HepG2 (cell line): Measurements from ENCODE around the gene MBTD1. TPM values are rescaled to one million over a fixed set of nuclear protein-coding genes. Genes with fewer than 3 reads are reported as not detected.

ENCODE experiments used
- BCL6 ChIP-seq: IDR thresholded peaks from 2 replicates; pipeline ENCODE4 v1.6.1; 2016; ENCODE audit warnings: missing genetic modification reagents, missing compliant biosample characterization
- EEA1 ChIP-seq: sonication (generic); formaldehyde crosslinking; IDR thresholded peaks from 2 replicates; pipeline ENCODE4 v1.5.1; 2020; ENCODE audit warnings: mild to moderate bottlenecking, missing genetic modification reagents, borderline replicate concordance
- HOXA7 ChIP-seq: sonication (generic); formaldehyde crosslinking; IDR thresholded peaks from 2 replicates; pipeline ENCODE4 v1.8.1; 2022; ENCODE audit warnings: mild to moderate bottlenecking, missing genetic modification reagents, moderate library complexity
- IRF2 ChIP-seq: IDR thresholded peaks from 2 replicates; pipeline ENCODE4 v1.6.1; 2018; ENCODE audit warnings: missing genetic modification reagents, missing compliant biosample characterization
- KLF11 ChIP-seq: IDR thresholded peaks from 2 replicates; pipeline ENCODE4 v1.6.1; 2016; ENCODE audit warnings: missing compliant biosample characterization
- MATR3 ChIP-seq: sonication (generic); formaldehyde crosslinking; IDR thresholded peaks from 2 replicates; pipeline ENCODE4 v1.4.0; 2020; ENCODE audit warnings: missing genetic modification reagents
- MBD4 ChIP-seq: IDR thresholded peaks from 2 replicates; pipeline ENCODE4 v1.6.1; 2012; ENCODE audit warnings: low read length, inconsistent platforms, borderline replicate concordance
- MTA1 ChIP-seq: sonication (generic); formaldehyde crosslinking; IDR thresholded peaks from 2 replicates; pipeline ENCODE4 v1.4.0; 2020; ENCODE audit warnings: missing genetic modification reagents, mild to moderate bottlenecking, borderline replicate concordance
- PTBP1 ChIP-seq: fragments of 200-400 bp; formaldehyde crosslinking; IDR thresholded peaks from 2 replicates; pipeline ENCODE4 v1.6.1; 2018; ENCODE audit warnings: low read length, low read depth; ENCODE audit not compliant: poor library complexity, severe bottlenecking
- SMARCC2 ChIP-seq: fragments of 450-650 bp; IDR thresholded peaks from 2 replicates; pipeline ENCODE4 v1.6.1; 2017; ENCODE audit warnings: antibody characterized with exemption, mild to moderate bottlenecking
- SRF ChIP-seq: IDR thresholded peaks from 2 replicates; pipeline ENCODE4 v1.6.1; 2011; ENCODE audit warnings: mild to moderate bottlenecking, low read depth, low read length, moderate library complexity
- SSRP1 ChIP-seq: IDR thresholded peaks from 2 replicates; pipeline ENCODE4 v1.6.1; 2016; ENCODE audit warnings: control low read depth
- TCF7L2 ChIP-seq: IDR thresholded peaks from 2 replicates; pipeline ENCODE4 v1.6.1; 2011; ENCODE audit warnings: mild to moderate bottlenecking, low read depth, low read length, moderate library complexity
- ZFAT ChIP-seq: sonication (generic); formaldehyde crosslinking; conservative IDR thresholded peaks from 2 replicates; pipeline ENCODE4 v1.8.1; 2023; ENCODE audit warnings: missing genetic modification reagents, inconsistent platforms
- ZNF329 ChIP-seq: sonication (generic); formaldehyde crosslinking; IDR thresholded peaks from 2 replicates; pipeline ENCODE4 v1.9.0; 2021; ENCODE audit warnings: low read depth, mild to moderate bottlenecking, missing genetic modification reagents
- ZNF33A ChIP-seq: sonication (generic); formaldehyde crosslinking; IDR thresholded peaks from 2 replicates; pipeline ENCODE4 v1.5.1; 2020; ENCODE audit warnings: missing genetic modification reagents, mild to moderate bottlenecking, moderate library complexity, borderline replicate concordance
- ZNF563 ChIP-seq: sonication (generic); formaldehyde crosslinking; IDR thresholded peaks from 2 replicates; pipeline ENCODE4 v1.8.0; 2022; ENCODE audit warnings: mild to moderate bottlenecking, moderate library complexity, missing genetic modification reagents
- ZNF678 ChIP-seq: sonication (generic); formaldehyde crosslinking; IDR thresholded peaks from 2 replicates; pipeline ENCODE4 v1.4.0; 2020; ENCODE audit warnings: mild to moderate bottlenecking, missing genetic modification reagents
- ZNF790 ChIP-seq: sonication (generic); formaldehyde crosslinking; IDR thresholded peaks from 2 replicates; pipeline ENCODE4 v1.8.0; 2022; ENCODE audit warnings: missing genetic modification reagents, mild to moderate bottlenecking, borderline replicate concordance
- polyA plus RNA-seq, 8 experiments: library from polyadenylated mRNA; depleted of rRNA in 3 of 8; stranded (reverse) in 7 of 8; unstranded in 1 of 8; fragments of >200 nt; fragmentation: Illumina TruSeq in 4 of 8; extraction: Trizol in 4 of 8; gene quantifications; 2 replicates each; pipeline versions ENCODE4 v1.2.1 to v1.2.3, GENCODE V29; 2011 to 2016; ENCODE audit warnings: low read depth in 4 of 8, missing spikeins in 1 of 8, mixed read lengths in 1 of 8; ENCODE audit not compliant: insufficient read depth in 1 of 8
- total RNA-seq, 5 experiments: library from RNA; depleted of rRNA; stranded (reverse); fragments of >200 nt; fragmentation: Illumina TruSeq; extraction: Trizol; gene quantifications; 2 replicates each; pipeline ENCODE4 v1.2.3, GENCODE V29; 2016; ENCODE audit warnings: low read depth in 1 of 5
- TF ChIP-seq, protein P1 (sequence below): sonication (generic); formaldehyde crosslinking; IDR thresholded peaks from 2 replicates; pipeline ENCODE4 v1.4.0; 2020; ENCODE audit warnings: mild to moderate bottlenecking, missing genetic modification reagents
- TF ChIP-seq, protein P2 (sequence below): sonication (generic); formaldehyde crosslinking; IDR thresholded peaks from 2 replicates; pipeline ENCODE4 v1.5.0; 2020; ENCODE audit warnings: missing genetic modification reagents
- TF ChIP-seq, protein P3 (sequence below): sonication (generic); formaldehyde crosslinking; IDR thresholded peaks from 2 replicates; pipeline ENCODE4 v1.5.0; 2020; ENCODE audit warnings: mild to moderate bottlenecking, missing genetic modification reagents
- TF ChIP-seq, protein P4 (sequence below): conservative IDR thresholded peaks from 2 replicates; pipeline ENCODE4 v1.6.1; 2018; ENCODE audit warnings: missing genetic modification reagents

MBTD1 gene
- total and polyA plus RNA-seq, 2 of the 13 experiments (the other 11 are each of a cell fraction or from before 2014, with no cell fraction given), result 20.9 TPM

DNA sequence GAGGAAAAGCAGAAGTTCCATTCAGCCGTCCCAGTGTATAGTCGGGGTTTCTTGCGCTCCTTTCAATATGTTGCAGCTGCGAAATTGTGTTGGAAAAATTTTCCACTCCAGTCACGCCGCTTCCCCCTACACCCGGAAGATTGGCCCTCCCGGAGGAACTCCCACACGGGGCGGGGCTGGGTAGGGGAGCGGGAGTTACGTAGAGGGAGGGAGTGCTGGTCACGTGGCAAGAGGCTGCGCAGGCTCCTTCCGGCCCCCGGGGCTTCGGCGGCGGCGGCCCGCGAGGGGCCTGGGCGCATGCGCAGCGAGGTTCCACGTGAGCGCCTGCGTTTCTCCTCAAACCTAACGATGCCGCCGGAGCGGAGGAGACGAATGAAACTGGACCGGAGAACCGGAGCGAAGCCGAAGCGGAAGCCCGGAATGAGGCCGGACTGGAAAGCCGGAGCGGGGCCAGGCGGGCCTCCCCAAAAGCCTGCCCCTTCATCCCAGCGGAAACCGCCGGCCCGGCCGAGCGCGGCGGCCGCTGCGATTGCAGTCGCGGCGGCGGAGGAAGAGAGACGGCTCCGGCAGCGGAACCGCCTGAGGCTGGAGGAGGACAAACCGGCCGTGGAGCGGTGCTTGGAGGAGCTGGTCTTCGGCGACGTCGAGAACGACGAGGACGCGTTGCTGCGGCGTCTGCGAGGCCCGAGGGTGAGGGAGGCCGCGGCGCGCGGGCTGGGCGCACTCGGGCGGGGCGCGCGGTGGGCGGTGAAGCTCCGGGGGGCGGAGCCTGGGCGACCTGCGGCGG lies 581 bp upstream of the MBTD1 start, which contains the start of gene UTP18 (continued):
- TF ChIP-seq ZNF563, result peak; percentile 99
- TF ChIP-seq IRF2 (CRISPR knock-in tag), result peak; percentile 82; the same call in 1 of the 2 replicates
- TF ChIP-seq ZNF678 (CRISPR knock-in tag), result peak; percentile 95; the same call in 1 of the 2 replicates
- TF ChIP-seq ZNF33A (CRISPR knock-in tag), result peak; percentile 98; the same call in 1 of the 2 replicates
- TF ChIP-seq, protein P1, sequence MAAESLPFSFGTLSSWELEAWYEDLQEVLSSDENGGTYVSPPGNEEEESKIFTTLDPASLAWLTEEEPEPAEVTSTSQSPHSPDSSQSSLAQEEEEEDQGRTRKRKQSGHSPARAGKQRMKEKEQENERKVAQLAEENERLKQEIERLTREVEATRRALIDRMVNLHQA, result 0 out of 2 replicates have a peak, but pooled peaks have one; percentile 62
- TF ChIP-seq ZNF329 (CRISPR knock-in tag), result peak; percentile 88
- peak; percentile 84; the same call in 1 of the 2 replicates for TF ChIP-seq ZFAT (CRISPR knock-in tag)
- TF ChIP-seq, protein P2, sequence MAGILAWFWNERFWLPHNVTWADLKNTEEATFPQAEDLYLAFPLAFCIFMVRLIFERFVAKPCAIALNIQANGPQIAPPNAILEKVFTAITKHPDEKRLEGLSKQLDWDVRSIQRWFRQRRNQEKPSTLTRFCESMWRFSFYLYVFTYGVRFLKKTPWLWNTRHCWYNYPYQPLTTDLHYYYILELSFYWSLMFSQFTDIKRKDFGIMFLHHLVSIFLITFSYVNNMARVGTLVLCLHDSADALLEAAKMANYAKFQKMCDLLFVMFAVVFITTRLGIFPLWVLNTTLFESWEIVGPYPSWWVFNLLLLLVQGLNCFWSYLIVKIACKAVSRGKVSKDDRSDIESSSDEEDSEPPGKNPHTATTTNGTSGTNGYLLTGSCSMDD, result peak; percentile 87; the same call in 1 of the 2 replicates
- TF ChIP-seq, protein P3, sequence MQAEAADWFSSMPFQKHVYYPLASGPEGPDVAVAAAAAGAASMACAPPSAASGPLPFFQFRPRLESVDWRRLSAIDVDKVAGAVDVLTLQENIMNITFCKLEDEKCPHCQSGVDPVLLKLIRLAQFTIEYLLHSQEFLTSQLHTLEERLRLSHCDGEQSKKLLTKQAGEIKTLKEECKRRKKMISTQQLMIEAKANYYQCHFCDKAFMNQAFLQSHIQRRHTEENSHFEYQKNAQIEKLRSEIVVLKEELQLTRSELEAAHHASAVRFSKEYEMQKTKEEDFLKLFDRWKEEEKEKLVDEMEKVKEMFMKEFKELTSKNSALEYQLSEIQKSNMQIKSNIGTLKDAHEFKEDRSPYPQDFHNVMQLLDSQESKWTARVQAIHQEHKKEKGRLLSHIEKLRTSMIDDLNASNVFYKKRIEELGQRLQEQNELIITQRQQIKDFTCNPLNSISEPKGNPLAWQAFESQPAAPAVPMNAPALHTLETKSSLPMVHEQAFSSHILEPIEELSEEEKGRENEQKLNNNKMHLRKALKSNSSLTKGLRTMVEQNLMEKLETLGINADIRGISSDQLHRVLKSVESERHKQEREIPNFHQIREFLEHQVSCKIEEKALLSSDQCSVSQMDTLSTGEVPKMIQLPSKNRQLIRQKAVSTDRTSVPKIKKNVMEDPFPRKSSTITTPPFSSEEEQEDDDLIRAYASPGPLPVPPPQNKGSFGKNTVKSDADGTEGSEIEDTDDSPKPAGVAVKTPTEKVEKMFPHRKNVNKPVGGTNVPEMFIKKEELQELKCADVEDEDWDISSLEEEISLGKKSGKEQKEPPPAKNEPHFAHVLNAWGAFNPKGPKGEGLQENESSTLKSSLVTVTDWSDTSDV (CRISPR knock-in tag), result peak; percentile 70; the same call in 1 of the 2 replicates
- TF ChIP-seq ZNF790, result peak; percentile 93
- no peak for TF ChIP-seq SMARCC2
- TF ChIP-seq EEA1 (CRISPR knock-in tag), result no peak; the same call in 1 of the 2 replicates
- no peak for TF ChIP-seq HOXA7
- TF ChIP-seq SSRP1 (CRISPR knock-in tag), result no peak
- peak; percentile 35; the same call in 1 of the 2 replicates for TF ChIP-seq BCL6 (CRISPR knock-in tag)
- no peak for TF ChIP-seq MATR3 (CRISPR knock-in tag)
- TF ChIP-seq KLF11 (CRISPR knock-in tag), result peak; percentile 98
- no peak for TF ChIP-seq TCF7L2
- TF ChIP-seq, protein P4, sequence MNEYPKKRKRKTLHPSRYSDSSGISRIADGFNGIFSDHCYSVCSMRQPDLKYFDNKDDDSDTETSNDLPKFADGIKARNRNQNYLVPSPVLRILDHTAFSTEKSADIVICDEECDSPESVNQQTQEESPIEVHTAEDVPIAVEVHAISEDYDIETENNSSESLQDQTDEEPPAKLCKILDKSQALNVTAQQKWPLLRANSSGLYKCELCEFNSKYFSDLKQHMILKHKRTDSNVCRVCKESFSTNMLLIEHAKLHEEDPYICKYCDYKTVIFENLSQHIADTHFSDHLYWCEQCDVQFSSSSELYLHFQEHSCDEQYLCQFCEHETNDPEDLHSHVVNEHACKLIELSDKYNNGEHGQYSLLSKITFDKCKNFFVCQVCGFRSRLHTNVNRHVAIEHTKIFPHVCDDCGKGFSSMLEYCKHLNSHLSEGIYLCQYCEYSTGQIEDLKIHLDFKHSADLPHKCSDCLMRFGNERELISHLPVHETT (CRISPR knock-in tag), result peak; percentile 89
- TF ChIP-seq SRF, result no peak
- TF ChIP-seq MTA1 (CRISPR knock-in tag), result 0 out of 2 replicates have a peak, but pooled peaks have one; percentile 57
- TF ChIP-seq MBD4, result no peak
- TF ChIP-seq PTBP1, result no peak
